ENCODE measurements around the gene CCNB1IP1. TPM values are rescaled to one million over a fixed set of nuclear protein-coding genes. Genes with fewer than 3 reads are reported as not detected.
A peak's percentile ranks its signal among the peaks of the same experiment; 100 is the strongest.

The CCNB1IP1 gene
- total and polyA plus RNA-seq, 4 experiments from 2014 or later: 10.6 to 24.3 (median 16.4) TPM

DNA sequence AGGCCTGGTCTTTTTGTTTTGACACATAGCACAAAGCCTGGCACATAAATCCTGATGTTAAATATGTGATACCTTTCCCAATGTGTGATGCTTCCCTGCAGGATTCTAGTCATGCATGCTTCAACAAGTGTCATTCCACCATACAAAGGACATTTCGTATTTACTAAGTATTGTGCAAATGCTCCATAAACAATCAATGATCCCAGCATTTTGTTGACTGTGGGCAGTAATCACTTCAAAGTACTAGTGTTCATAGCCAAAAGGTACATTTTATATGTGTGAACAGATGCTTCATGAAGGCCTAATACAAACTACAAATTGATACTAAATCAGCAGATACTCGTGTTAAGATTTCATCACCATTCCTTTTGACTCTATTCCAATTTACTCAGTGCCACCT, 4.4 kb downstream of the CCNB1IP1 start:
- intact Hi-C loops (cut with micrococcal nuclease): loop anchor here (10.0 kb wide), 1 partner anchor 526 kb away; no protein-coding TSS in a partner anchor
- H3K9me3 Mint-ChIP-seq: no peaks in the 10 kb centered on the region

DNA sequence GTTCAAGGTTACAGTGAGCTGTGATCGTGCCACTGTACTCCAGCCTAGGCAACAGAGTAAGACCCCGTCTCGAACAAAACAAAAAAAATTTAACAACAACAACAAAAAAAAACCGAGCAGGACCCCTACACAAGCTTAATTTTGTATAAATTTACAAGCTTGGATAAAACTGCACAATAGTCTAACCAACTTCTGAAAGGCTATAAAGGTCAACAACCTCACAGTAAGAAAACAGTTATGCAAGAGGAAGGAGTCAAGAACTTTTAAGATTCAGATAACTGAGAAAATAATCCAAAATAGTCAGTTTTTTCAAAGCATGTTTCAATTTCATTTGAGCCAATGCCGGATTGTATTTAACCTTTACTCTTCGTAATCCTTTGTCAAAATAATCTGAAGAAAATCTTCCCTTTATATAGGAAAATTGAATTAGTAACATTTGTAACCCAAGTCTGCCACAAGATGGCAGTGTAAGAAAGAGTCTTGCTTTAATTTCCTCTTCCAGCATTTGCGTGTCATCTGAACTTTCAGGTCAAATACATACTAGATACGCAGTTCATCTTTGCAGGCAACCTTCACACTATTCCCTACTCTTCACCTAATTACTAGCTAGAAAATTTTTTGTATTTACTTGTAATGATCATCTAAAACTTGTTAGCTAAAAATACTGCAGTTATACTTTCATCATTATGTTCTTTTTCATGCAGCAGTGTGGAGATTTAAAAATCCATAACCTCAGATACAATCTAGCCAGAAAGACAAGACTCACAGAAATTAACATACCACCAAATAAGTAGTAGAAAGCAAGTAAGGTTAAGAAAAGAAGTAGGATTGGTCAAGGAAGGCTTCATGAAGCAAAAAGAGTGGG, 5.8 kb downstream of the CCNB1IP1 start:
- Histone ChIP-seq H3K9me3 (ENCODE audit: control insufficient read depth in 1 of 2, low read length in 2 of 2) (no peaks in the 10 kb centered on the region), H3K4me1 (ENCODE audit: insufficient read depth, low read length) (peaks cover 10% of the 10 kb centered on the region), H3K27ac (ENCODE audit: low read depth, low read length) (peak overlapping the region; percentile 17), H3K36me3 (ENCODE audit: insufficient read depth, low read length) (peaks cover 3% of the 10 kb centered on the region), H3K4me3 (ENCODE audit: low read length in 2 of 2) (no peak overlapping the region), H3K27me3 (ENCODE audit: insufficient read depth, low read length) (no peaks in the 10 kb centered on the region)
- peak overlapping the region in 3 of 8 donors; percentile 17 to 50 (median 45) for H3K4me3 Mint-ChIP-seq
- no peaks in the 10 kb centered on the region for H3K9me3 Mint-ChIP-seq
- peaks cover 15 to 35% (median 22%) of the 10 kb centered on the region in 4 donors for H3K4me1 Mint-ChIP-seq
- intact Hi-C loops (cut with micrococcal nuclease): loop anchor here (1.0 to 10.0 kb wide), 8 partner anchors 16 to 528 kb away; partner anchors contain the start of gene PARP2
- peak in 4 of 5 donors; percentile 65 to 68 (median 66) for DNase-seq
- H3K36me3 Mint-ChIP-seq: peaks cover 5 to 19% of the 10 kb centered on the region in 2 donors
- no peaks in the 10 kb centered on the region for H3K27me3 Mint-ChIP-seq
- CTCF ChIA-PET (ENCODE audit: partially characterized antibody): interaction anchor here (0.7 to 10.7 kb wide), 39 partner anchors 10 to 373 kb away, joined by 3 to 354 read pairs (median 6); partner anchors contain the start of genes ANG, APEX1, OSGEP and PARP2
- POLR2A ChIA-PET (ENCODE audit: partially characterized antibody): interaction anchor here (0.6 to 4.5 kb wide), 11 partner anchors 10 to 356 kb away, joined by 3 to 36 read pairs (median 5); partner anchors contain the start of genes APEX1, OSGEP, PARP2 and TEP1
- H3K27ac Mint-ChIP-seq: peak overlapping the region; percentile 24 to 92 (median 77)

More for the DNA sequence above, 4.4 kb downstream of the CCNB1IP1 start:
- CTCF ChIA-PET (ENCODE audit: partially characterized antibody): interaction anchor here (0.8 to 10.7 kb wide), 24 partner anchors 14 to 530 kb away, joined by 3 to 354 read pairs (median 6); partner anchors contain the start of genes ANG, APEX1, OSGEP and PARP2
- peaks cover 26 to 49% (median 33%) of the 10 kb centered on the region in 4 donors for H3K4me1 Mint-ChIP-seq
- H3K27ac ChIP-seq (ENCODE audit: low read depth, low read length): no peak overlapping the region
- peaks cover 3% of the 10 kb centered on the region for H3K36me3 ChIP-seq (ENCODE audit: insufficient read depth, low read length)
- H3K27me3 Mint-ChIP-seq: no peaks in the 10 kb centered on the region
- no peak for DNase-seq
- POLR2A ChIA-PET (ENCODE audit: partially characterized antibody): interaction anchor here (1.2 to 4.5 kb wide), 9 partner anchors 14 to 355 kb away, joined by 3 to 36 read pairs (median 5); partner anchors contain the start of genes APEX1, OSGEP, PARP2 and TTC5
- H3K4me1 ChIP-seq (ENCODE audit: insufficient read depth, low read length): peaks cover 19% of the 10 kb centered on the region
- peak overlapping the region in 4 of 7 donors; percentile 1 to 50 (median 20) for H3K27ac Mint-ChIP-seq
- H3K27me3 ChIP-seq (ENCODE audit: insufficient read depth, low read length): no peaks in the 10 kb centered on the region
- H3K9me3 ChIP-seq (ENCODE audit: control insufficient read depth in 1 of 2, low read length in 2 of 2): no peaks in the 10 kb centered on the region
- no peak overlapping the region for H3K4me3 ChIP-seq (ENCODE audit: low read length in 2 of 2)
- H3K4me3 Mint-ChIP-seq: no peak overlapping the region
- H3K36me3 Mint-ChIP-seq: peaks cover 5 to 23% of the 10 kb centered on the region in 2 donors

DNA sequence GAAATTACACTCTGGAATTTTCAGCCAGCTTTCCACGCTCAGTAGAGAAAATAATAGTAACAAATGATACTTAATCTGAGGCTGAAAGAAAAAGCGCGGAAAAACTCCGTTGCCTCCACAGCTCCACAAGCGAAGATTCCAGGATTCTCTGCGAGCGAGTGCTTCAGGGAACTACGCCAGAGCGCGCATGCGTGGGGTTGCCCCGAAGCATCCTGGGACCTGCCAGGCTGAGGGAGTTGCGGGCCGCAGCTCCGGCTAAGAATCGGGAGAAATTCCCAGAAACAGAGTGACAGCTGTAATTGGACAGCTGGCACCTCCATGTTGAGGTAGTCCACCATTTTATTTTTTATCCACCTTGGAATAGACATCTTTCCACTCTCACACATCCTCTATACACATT, 15.4 kb downstream of the CCNB1IP1 start:
- H3K4me3 Mint-ChIP-seq: no peak overlapping the region
- Histone ChIP-seq H3K4me3 (ENCODE audit: low read length in 2 of 2) (no peak overlapping the region), H3K36me3 (ENCODE audit: insufficient read depth, low read length) (peaks cover 22% of the 10 kb centered on the region), H3K4me1 (ENCODE audit: insufficient read depth, low read length) (no peaks in the 10 kb centered on the region), H3K27me3 (ENCODE audit: insufficient read depth, low read length) (no peaks in the 10 kb centered on the region), H3K9me3 (ENCODE audit: control insufficient read depth in 1 of 2, low read length in 2 of 2) (no peaks in the 10 kb centered on the region), H3K27ac (ENCODE audit: low read depth, low read length) (no peak overlapping the region)
- H3K27me3 Mint-ChIP-seq: no peaks in the 10 kb centered on the region
- CTCF ChIA-PET (ENCODE audit: partially characterized antibody): interaction anchor here (1.0 to 3.0 kb wide), 2 partner anchors 9 to 11 kb away, joined by 3 to 17 read pairs; no protein-coding TSS in a partner anchor
- DNase-seq: no peak
- no peaks in the 10 kb centered on the region for H3K9me3 Mint-ChIP-seq
- peaks cover 0 to 4% (median 0%) of the 10 kb centered on the region in 4 donors for H3K4me1 Mint-ChIP-seq
- peaks cover 33 to 42% of the 10 kb centered on the region in 2 donors for H3K36me3 Mint-ChIP-seq
- H3K27ac Mint-ChIP-seq: no peak overlapping the region
- intact Hi-C loops (cut with micrococcal nuclease): no loop called here
- POLR2A ChIA-PET (ENCODE audit: partially characterized antibody): interaction anchor here (0.6 kb wide), 1 partner anchor 9 kb away, joined by 3 read pairs; no protein-coding TSS in a partner anchor

DNA sequence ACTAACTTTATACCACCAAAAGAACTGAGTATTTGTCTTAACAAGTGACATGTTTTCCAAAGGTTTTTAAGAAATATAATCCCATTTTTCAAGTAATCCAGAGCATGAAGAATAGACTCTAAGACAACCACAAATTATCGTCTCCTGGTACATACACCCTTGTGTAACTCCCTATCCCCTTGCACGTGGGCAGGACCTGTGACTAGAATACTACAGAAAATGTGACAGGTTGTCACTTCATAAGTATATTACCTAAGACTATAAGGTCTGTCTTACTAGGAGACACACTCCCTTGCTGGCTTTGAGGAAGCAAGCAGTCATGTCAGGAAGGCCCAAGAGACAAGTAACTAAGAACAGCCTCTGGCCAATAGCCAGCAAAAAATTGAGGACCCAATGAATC, 19.1 kb downstream of the CCNB1IP1 start:
- CTCF ChIA-PET (ENCODE audit: partially characterized antibody): interaction anchor here (2.1 kb wide), 1 partner anchor 13 kb away, joined by 9 read pairs; no protein-coding TSS in a partner anchor
- Histone ChIP-seq H3K9me3 (ENCODE audit: control insufficient read depth in 1 of 2, low read length in 2 of 2) (no peaks in the 10 kb centered on the region), H3K4me3 (ENCODE audit: low read length in 2 of 2) (no peak overlapping the region), H3K27me3 (ENCODE audit: insufficient read depth, low read length) (no peaks in the 10 kb centered on the region), H3K4me1 (ENCODE audit: insufficient read depth, low read length) (no peaks in the 10 kb centered on the region), H3K36me3 (ENCODE audit: insufficient read depth, low read length) (peaks cover 21% of the 10 kb centered on the region), H3K27ac (ENCODE audit: low read depth, low read length) (no peak overlapping the region)
- no peak for DNase-seq
- no peak overlapping the region for H3K27ac Mint-ChIP-seq
- no peak overlapping the region for H3K4me3 Mint-ChIP-seq
- H3K9me3 Mint-ChIP-seq: no peaks in the 10 kb centered on the region
- intact Hi-C loops (cut with micrococcal nuclease): no loop called here
- POLR2A ChIA-PET (ENCODE audit: partially characterized antibody): no interaction called here
- no peaks in the 10 kb centered on the region for H3K27me3 Mint-ChIP-seq
- peaks cover 43 to 45% of the 10 kb centered on the region in 2 donors for H3K36me3 Mint-ChIP-seq
- peaks cover 0 to 4% (median 0%) of the 10 kb centered on the region in 4 donors for H3K4me1 Mint-ChIP-seq

DNA sequence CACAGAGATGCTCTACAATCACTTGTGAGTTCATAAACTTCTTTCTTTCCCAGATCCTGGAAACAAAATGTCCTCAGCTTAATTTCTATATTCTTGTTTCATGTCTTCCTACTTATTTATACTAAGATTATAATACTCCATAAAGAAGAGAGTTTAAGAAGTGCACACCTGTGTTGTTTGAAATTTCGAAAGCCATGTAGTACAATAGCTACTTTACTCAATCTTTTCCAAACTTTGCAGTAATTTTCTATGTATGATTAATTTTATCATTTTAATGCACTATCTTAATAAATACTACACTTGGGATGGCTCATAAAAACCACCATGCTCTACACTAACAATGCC, 27.0 kb downstream of the CCNB1IP1 start:
- no peaks in the 10 kb centered on the region for H3K9me3 ChIP-seq (ENCODE audit: control insufficient read depth in 1 of 2, low read length in 2 of 2)
- no peaks in the 10 kb centered on the region for H3K27me3 ChIP-seq (ENCODE audit: insufficient read depth, low read length)
- H3K36me3 ChIP-seq (ENCODE audit: insufficient read depth, low read length): peaks cover 8% of the 10 kb centered on the region
- H3K27ac ChIP-seq (ENCODE audit: low read depth, low read length): no peak overlapping the region
- ChIA-PET CTCF (ENCODE audit: partially characterized antibody) (interaction anchor here (0.7 to 1.7 kb wide), 6 partner anchors 11 to 307 kb away, joined by 3 to 8 read pairs (median 4); no protein-coding TSS in a partner anchor), POLR2A (ENCODE audit: partially characterized antibody) (interaction anchor here (1.2 to 1.4 kb wide), 3 partner anchors 22 to 377 kb away, joined by 4 to 5 read pairs (median 4); partner anchors contain the start of gene PARP2)
- no peak for DNase-seq
- H3K27ac Mint-ChIP-seq: peak overlapping the region; percentile 64 to 96 (median 94)
- peaks cover 23% of the 10 kb centered on the region for H3K4me1 ChIP-seq (ENCODE audit: insufficient read depth, low read length)
- intact Hi-C loops (cut with micrococcal nuclease): no loop called here
- H3K4me3 ChIP-seq (ENCODE audit: low read length in 2 of 2): peak overlapping the region; percentile 94 to 95
- peak overlapping the region; percentile 91 to 98 (median 94) for H3K4me3 Mint-ChIP-seq
- H3K4me1 Mint-ChIP-seq: peaks cover 21 to 33% (median 26%) of the 10 kb centered on the region in 4 donors
- peaks cover 16 to 17% of the 10 kb centered on the region in 2 donors for H3K36me3 Mint-ChIP-seq
- no peaks in the 10 kb centered on the region for H3K27me3 Mint-ChIP-seq
- H3K9me3 Mint-ChIP-seq: no peaks in the 10 kb centered on the region

DNA sequence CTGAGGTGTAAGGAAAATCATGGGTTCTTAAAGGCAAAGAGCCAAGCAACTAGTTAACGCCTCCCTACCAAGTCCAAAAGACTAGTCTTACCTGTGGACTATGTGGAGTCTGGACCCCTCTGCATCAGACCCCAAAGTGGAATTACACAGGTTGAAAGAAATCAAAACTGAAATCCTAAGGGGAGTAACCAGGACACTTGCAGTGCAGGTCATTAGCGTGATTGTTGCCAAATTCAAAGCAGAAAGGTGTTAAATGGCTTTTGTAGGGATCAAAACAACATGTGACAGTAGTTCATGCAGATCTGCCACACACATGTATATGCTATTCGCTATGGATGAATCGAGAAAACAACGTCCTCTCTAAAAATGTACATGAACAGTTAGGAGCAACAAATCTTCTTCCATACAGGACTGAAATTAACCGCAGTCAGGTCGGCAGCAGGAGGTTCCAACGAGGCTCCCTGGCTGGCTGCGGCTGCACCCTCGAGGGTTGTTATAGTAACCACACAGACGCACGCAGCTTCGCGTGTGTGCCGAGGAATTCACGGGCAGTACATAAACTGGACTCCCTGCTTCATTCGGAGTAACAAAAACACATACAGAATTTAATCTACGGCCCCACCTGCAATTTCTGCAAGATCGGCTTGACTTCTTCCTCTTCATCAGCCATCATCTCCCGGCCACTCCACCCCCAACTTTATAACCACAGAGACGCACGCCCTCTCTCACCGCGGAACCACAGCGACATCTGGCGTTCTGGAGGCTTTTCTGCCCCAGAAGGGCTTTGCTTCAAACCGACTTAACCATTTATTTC, 27.6 kb downstream of the CCNB1IP1 start, which contains the start of gene TTC5:
Gene TTC5, minus strand, starts transcription at position 687 of the 814 bp plus-strand sequence. Its CDS starts 14 bp downstream, at position 673.
- Mint-ChIP-seq H3K27me3 (no peaks in the 10 kb centered on the region), H3K9me3 (no peaks in the 10 kb centered on the region), H3K27ac (peak within 1 kb of the TSS; percentile 64 to 96 (median 94)), H3K36me3 (peaks cover 22 to 23% of the 10 kb centered on the region in 2 donors), H3K4me3 (peak within 1 kb of the TSS; percentile 91 to 98 (median 94)), H3K4me1 (peaks cover 21 to 33% (median 26%) of the 10 kb centered on the region in 4 donors)
- POLR2A ChIA-PET (ENCODE audit: partially characterized antibody): interaction anchor here (0.8 to 1.4 kb wide), 4 partner anchors 23 to 378 kb away, joined by 4 to 5 read pairs (median 4); partner anchors contain the start of gene PARP2
- Histone ChIP-seq H3K36me3 (ENCODE audit: insufficient read depth, low read length) (peaks cover 13% of the 10 kb centered on the region), H3K4me3 (ENCODE audit: low read length in 2 of 2) (peak within 1 kb of the TSS; percentile 94 to 95), H3K9me3 (ENCODE audit: control insufficient read depth in 1 of 2, low read length in 2 of 2) (no peaks in the 10 kb centered on the region), H3K4me1 (ENCODE audit: insufficient read depth, low read length) (peaks cover 23% of the 10 kb centered on the region), H3K27ac (ENCODE audit: low read depth, low read length) (peak within 1 kb of the TSS; percentile 63), H3K27me3 (ENCODE audit: insufficient read depth, low read length) (no peaks in the 10 kb centered on the region)
- intact Hi-C loops (cut with micrococcal nuclease): no loop called here
- peak; percentile 87 to 90 (median 88) for DNase-seq
- CTCF ChIA-PET (ENCODE audit: partially characterized antibody): interaction anchor here (0.7 to 1.7 kb wide), 4 partner anchors 10 to 308 kb away, joined by 3 to 8 read pairs (median 4); no protein-coding TSS in a partner anchor

Data from CD4-positive, alpha-beta memory T cell (primary cell).